GM10248 (cell line): Measurements from ENCODE around the gene TP53I13.

Experiments used
- CTCF ChIA-PET: fragments of 300-600 bp; sonication (Branson Sonifier 250); formaldehyde crosslinking; extraction: SDS; loops from one replicate; lab custom pipeline; 2021; ENCODE audit warnings: antibody characterized with exemption; lab: Yijun Ruan, JAX
- POLR2A ChIA-PET: fragments of 350-650 bp; sonication (Branson Sonifier 250); formaldehyde crosslinking; extraction: SDS; loops from one replicate; lab custom pipeline; 2020; ENCODE audit warnings: antibody characterized with exemption; lab: Yijun Ruan, JAX
- DNase-seq: peaks from one replicate; pipeline ENCODE4 v3.0.0; 2012; ENCODE audit errors: extremely low spot score
- CTCF ChIP-seq: IDR thresholded peaks from 2 replicates; pipeline ENCODE4 v1.5.1; 2012; ENCODE audit warnings: mild to moderate bottlenecking, low read depth; ENCODE audit errors: extremely low read depth, missing control alignments, control extremely low read depth

Gene TP53I13

GRCh38 chr17:29595943-29596774, 27.7 kb downstream of the TP53I13 start:
- no peak for TF ChIP-seq CTCF
- POLR2A ChIA-PET = no interaction called here

GRCh38 chr17:29596811-29597210, 28.3 kb downstream of the TP53I13 start:
- CTCF ChIA-PET = interaction anchor here (0.8 to 8.4 kb wide), 7 partner anchors 11 to 211 kb away, joined by 3 to 58 read pairs (median 7); no protein-coding TSS in a partner anchor
- POLR2A ChIA-PET = no interaction called here
- no peak for DNase-seq

More at GRCh38 chr17:29595943-29596774, 27.7 kb downstream of the TP53I13 start:
- CTCF ChIA-PET = interaction anchor here (0.9 to 8.4 kb wide), 5 partner anchors 15 to 22 kb away, joined by 3 to 58 read pairs (median 7); no protein-coding TSS in a partner anchor
- no peak for DNase-seq

GRCh38 chr17:29597361-29598172, 29.1 kb downstream of the TP53I13 start:
- TF ChIP-seq CTCF = no peak
- ChIA-PET CTCF (interaction anchor here (0.8 to 8.4 kb wide), 7 partner anchors 12 to 210 kb away, joined by 3 to 58 read pairs (median 7); no protein-coding TSS in a partner anchor), POLR2A (no interaction called here)

More at GRCh38 chr17:29596811-29597210, 28.3 kb downstream of the TP53I13 start:
- no peak for TF ChIP-seq CTCF

GRCh38 chr17:29603109-29603674, 34.7 kb downstream of the TP53I13 start:
- POLR2A ChIA-PET = no interaction called here
- TF ChIP-seq CTCF = no peak
- no peak for DNase-seq
- CTCF ChIA-PET = interaction anchor here (1.0 to 8.4 kb wide), 4 partner anchors 11 to 30 kb away, joined by 4 to 58 read pairs (median 16); no protein-coding TSS in a partner anchor

More at GRCh38 chr17:29597361-29598172, 29.1 kb downstream of the TP53I13 start:
- no peak for DNase-seq

- CTCF ChIA-PET = interaction anchor here (0.9 to 4.0 kb wide), 4 partner anchors 10 to 34 kb away, joined by 3 to 30 read pairs (median 10); no protein-coding TSS in a partner anchor
- no peak for TF ChIP-seq CTCF
- POLR2A ChIA-PET = no interaction called here
- DNase-seq = no peak
Measured at GRCh38 chr17:29607557-29608195, 39.2 kb downstream of the TP53I13 start.
